ENCODE measurements around the gene TTC33.
"Not testable (repeated sequence)": the region's sequence is repeated elsewhere in the genome, so short reads cannot be mapped to it uniquely, and the experiment has no call there.

The TTC33 gene

DNA sequence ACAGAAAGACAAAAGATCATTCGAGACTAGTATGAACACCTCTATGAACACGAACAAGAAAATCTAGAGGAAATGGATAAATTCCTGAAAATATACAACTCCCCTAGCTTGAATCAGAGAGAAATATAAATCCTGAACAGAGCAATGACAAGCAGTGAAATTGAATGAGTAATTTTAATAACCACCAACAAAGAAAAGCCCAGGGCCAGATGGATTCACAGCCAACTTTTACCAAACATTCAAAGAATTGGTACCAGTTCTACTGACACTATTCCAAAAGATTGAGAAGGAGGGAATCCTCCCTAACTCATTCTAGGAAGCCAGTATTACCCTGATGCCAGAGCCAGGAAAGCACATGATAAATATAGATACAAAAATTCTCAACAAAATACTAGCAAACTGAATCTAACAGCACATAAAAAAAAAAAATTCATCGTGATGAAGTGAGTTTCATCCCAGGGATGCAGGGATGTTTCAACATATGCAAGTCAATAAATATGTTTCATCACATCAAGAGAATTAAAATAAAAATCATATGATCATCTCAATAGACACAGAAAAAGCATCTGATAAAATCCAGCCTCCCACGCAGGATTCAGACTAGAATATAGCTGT is 101.3 kb downstream of the TTC33 start:
- no peak for DNase-seq (ENCODE audit: low read depth in 1 of 2, low spot score in 1 of 2)

DNA sequence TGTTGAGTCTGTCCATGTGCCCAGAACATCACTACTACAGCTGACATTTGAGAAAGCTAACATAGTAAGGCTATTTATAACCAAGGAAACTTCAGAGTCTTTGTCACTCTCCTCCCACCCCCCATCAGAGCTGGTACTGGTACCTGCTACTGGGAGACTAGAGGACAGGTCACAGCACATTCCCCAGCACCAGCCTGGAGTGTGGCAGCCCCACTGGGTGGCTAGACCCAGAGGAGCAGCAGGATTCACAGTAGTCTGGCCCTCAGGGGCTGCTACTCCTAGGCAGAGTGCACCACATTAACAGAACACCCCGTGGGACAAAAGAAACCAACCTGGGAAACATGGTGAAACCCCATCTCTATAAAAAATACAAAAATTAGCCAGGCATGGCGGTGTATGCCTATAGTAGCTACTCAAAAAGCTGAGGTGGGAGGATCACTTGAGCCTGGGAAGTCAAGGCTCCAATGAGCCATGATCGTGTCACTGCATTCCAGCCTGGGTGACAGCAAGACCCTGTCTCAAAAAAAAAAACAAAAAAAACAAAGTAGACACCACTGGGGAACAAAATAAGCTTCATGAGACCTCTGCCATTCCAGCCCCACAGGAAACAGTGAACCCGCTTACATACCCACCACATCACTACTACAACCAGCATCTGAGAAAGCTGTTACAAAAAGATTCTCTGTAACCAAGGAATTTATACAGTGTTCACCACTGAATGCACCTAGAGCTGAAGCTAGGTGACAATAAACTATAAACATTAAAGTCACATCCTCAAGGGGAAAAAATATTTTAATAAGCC is 102.3 kb downstream of the TTC33 start:
- DNase-seq (ENCODE audit: low read depth in 1 of 2, low spot score in 1 of 2), result no peak

GRCh38 chr5:40652441-40653220 is 103.1 kb downstream of the TTC33 start:
- no peak for DNase-seq (ENCODE audit: low read depth in 1 of 2, low spot score in 1 of 2)

DNA sequence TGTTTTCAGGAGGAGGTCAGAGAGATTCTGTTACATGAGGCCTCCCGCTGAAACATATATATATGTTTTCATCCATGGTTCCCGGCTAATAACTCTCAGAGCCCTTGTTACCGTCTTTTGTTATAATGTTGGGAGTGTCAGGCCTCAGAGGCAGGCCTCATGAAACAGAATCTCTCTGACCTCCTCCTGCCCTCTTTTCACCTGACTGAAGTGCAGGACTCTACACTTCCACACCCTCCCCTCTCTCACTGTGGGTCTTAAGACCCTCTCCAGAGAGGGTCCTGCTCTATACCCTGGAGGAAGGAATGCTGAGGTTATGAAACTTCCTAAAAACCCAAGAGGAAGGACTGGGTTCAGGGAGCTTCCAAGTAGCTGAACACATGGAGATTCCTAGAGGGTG is 104.6 kb downstream of the TTC33 start:
- no peak for DNase-seq (ENCODE audit: low read depth in 1 of 2, low spot score in 1 of 2)

- DNase-seq (ENCODE audit: low read depth in 1 of 2, low spot score in 1 of 2), result no peak
These were observed 106.2 kb downstream of the TTC33 start for GRCh38 chr5:40649463-40650030.

GRCh38 chr5:40648150-40648549 is 107.6 kb downstream of the TTC33 start:
- DNase-seq (ENCODE audit: low read depth in 1 of 2, low spot score in 1 of 2), result no peak

GRCh38 chr5:40646266-40646665 is 109.5 kb downstream of the TTC33 start:
- DNase-seq (ENCODE audit: low read depth in 1 of 2, low spot score in 1 of 2), result no peak

GRCh38 chr5:40639531-40639930 is 116.2 kb downstream of the TTC33 start:
- DNase-seq (ENCODE audit: low read depth in 1 of 2, low spot score in 1 of 2), result not testable (repeated sequence)

DNA sequence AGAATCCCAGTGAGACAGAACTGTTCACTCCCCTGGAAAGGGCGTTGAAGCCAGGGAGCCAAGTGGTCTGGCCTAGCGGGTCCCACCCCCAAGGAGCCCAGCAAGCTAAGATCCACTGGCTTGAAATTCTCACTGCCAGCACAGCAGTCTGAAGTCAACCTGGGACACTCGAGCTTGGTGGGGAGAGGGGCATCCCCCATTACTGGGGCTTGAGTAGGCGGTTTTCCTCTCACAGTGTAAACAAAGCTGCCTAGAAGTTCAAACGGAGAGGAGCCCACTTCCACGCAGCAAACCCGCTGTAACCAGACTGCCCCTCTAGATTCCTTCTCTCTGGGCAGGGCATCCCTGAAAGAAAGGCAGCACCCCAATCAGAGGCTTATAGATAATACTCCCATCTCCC is 121.2 kb downstream of the TTC33 start:
- no peak for DNase-seq (ENCODE audit: low read depth in 1 of 2, low spot score in 1 of 2)

- DNase-seq (ENCODE audit: low read depth in 1 of 2, low spot score in 1 of 2), result no peak
These were observed 121.6 kb downstream of the TTC33 start for GRCh38 chr5:40634154-40634553.

- no peak for DNase-seq (ENCODE audit: low read depth in 1 of 2, low spot score in 1 of 2)
These were observed 124.5 kb downstream of the TTC33 start for GRCh38 chr5:40631236-40631635.

- DNase-seq (ENCODE audit: low read depth in 1 of 2, low spot score in 1 of 2), result no peak
These were observed 125.6 kb downstream of the TTC33 start for GRCh38 chr5:40630126-40630525.

DNA sequence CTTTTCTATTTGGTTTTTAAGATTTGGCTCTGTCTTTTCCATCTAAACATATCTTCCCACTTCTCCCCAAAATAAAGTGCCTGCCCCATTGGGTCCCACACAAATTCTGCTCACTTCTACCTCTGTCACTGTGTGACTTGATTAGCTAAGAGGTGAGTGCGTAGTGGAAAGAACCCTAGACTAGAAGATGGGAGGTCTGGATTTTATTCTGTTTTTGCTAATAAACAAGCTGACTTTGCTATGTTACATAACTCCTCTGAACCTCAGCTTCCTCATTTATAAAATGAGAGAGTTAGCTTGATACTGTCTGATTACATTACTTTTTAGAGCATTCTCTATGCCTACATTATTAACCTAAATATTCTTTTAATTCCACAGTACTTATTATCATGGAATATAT is 127.4 kb downstream of the TTC33 start:
- DNase-seq (ENCODE audit: low read depth in 1 of 2, low spot score in 1 of 2), result no peak

DNA sequence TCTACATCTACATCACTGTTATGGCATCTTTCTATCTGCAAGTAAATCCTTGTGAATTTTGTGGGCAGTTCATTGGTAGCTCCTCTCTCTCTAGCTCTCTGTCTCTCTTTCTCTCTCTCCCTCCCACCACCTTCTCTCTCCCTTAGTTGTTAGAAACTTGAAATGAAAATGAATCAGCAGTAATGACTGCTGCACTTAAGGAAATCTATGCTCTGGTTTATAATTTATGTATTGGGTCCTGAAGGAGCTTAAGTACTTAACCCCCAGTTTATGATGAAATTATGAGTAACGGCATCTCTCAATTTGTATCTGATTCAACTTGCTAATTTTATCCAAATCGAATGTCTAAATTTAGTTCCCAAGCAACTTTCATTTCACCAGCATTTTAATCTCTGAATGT is 128.1 kb downstream of the TTC33 start:
- no peak for DNase-seq (ENCODE audit: low read depth in 1 of 2, low spot score in 1 of 2)

DNA sequence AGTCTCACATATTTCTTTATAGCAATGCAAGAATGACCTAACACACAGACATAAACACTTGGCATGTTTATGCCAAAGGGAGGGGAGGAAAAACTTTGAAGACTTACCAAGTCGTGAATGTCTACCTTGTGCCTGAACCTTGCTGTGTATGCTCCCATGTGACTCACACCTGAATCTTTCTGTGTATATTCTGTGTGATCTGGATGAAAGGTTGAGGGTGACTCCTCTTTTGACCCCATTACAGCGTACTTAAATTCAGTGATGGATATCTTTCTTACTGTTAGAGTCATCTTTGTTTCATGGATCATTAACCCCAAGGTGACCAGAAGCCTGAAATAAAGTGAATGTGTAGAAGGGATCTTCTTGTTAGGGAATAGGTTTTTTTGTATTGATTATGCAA is 129.0 kb downstream of the TTC33 start:
- no peak for DNase-seq (ENCODE audit: low read depth in 1 of 2, low spot score in 1 of 2)

DNA sequence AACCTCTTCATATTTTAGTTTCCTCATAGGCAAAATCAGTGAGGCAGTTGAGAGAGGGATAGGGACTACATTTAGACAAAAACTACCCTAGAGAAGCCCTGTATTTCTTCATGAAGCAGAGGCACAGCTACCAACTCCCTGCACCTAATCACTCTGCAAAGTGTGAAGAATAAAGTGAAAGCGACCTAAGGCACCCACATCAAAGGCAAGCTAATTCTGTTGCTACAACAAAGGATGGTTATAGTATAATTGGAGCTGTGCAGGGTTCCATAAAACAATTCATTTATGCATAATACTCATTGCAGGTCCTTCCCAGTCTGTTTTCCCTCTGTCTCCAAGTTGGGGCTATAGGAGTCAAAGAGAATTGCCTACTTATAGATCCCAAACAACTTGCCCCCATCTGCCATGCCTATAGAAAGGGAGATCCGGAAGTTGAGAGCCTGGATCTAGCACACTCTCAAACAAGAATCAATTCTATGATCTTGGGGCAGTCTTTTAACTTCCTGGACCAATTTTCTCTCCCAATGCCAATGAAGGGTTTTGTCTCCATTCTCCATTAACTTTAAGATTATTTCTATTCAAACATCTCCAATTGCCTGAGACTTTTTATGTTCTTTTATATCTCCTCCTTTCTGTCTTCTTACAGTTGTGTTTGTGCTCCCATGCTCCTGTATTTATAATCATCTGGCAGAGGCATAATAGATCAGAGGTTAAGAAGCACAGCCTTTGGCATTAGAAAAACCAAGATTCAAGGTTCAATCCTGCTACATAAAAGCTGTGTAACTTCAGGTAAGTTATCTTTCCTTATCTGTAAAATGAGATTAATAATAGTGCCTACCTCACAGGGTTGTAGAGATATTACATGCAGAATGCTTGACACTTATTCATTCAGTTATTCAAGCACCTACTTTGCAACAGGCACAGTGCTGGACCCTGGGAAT is 132.0 kb downstream of the TTC33 start:
- DNase-seq (ENCODE audit: low read depth in 1 of 2, low spot score in 1 of 2), result no peak

DNA sequence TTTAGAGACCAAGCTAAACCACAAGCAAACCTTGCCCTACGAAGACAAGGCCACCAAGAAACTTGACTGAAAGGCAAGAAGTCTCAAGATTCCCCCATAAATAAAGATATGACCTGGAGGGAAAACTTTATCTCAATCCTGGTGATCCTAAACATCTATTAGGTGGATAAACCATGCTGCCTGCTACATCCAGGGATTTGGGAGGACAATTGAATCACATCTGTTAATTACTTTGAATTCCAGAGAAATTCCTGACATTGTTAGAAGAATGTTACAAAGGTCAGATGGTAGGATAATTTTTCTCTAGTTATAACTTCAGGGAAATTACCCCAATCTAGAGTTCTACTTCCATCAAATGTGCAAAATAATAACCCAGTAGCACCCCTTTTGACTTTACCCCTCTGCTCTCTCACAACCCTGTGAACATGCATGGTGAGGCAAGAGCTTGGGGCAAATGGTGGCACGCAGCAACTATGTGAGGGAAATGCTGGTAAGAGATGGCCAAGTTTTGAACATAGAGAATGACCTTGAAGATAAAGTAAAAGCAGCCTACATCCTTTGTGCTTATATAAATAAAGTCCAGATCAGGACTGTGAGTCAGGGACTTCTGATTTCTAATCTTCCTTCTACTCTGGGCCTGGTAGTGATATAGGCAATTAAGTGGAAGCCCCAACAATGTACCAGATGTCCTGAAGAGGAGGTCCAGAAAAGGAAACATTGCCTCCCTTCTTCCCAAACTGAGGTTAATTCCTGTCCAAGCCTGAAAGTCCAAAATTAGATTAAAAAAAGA is 133.1 kb downstream of the TTC33 start:
- no peak for DNase-seq (ENCODE audit: low read depth in 1 of 2, low spot score in 1 of 2)

- no peak for DNase-seq (ENCODE audit: low read depth in 1 of 2, low spot score in 1 of 2)
These were observed 136.3 kb downstream of the TTC33 start for GRCh38 chr5:40619421-40619820.

DNA sequence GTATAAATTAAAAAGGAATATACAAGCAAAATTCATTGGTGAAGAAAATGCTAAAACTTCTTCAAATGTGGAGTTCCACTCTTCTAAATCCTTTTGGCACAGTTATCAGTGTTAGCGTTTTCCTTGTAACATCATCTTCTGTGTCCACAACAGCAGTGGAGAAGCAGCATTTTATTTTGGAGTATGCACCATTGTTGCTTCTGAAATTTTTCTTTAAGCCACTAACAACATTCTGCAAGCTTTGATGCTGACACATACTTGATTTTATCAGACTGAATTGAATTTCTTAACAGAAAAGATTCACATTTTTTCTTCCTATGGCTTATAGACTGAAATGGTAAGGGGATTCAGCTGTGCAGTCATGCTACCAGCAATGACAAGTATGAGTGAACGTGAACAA is 136.8 kb downstream of the TTC33 start:
- no peak for DNase-seq (ENCODE audit: low read depth in 1 of 2, low spot score in 1 of 2)

- no peak for DNase-seq (ENCODE audit: low read depth in 1 of 2, low spot score in 1 of 2)
These were observed 139.0 kb downstream of the TTC33 start for GRCh38 chr5:40616781-40617180.

Data from stimulated activated CD4-positive, alpha-beta T cell treated with anti-CD3 and anti-CD28 coated beads, Interleukin-15, amount 100 ng/mL, for 1 hour (primary cell).